NCI-H2107 treated with DMSO at 0.1 percent for 48 hours (cell line): Measurements from ENCODE around the gene SLC6A7.

Source experiments
- DNase-seq: peaks from one replicate; lab custom pipeline; 2025; ENCODE audit not compliant: unreplicated experiment; lab: John Stamatoyannopoulos, UW

SLC6A7 gene

DNA sequence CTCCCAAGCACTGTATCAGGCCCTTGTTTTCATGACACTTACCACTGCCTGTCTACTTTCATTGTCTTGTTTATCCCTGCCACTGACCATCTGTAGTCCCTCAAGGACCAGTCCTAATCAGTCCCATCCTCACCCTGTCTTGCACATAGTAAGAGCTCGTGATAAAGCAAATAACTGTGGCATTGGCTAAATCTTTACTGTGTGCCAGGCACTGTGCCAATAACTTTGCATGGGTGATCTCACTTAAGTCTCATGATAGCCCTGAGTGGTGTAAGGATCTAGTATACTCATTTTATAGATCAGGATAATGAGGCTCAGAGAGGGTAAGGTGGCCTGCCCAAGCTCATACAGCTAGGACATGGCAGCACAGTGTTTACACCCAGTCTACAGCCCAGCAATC lies 17.7 kb upstream of the SLC6A7 start:
- DNase-seq: no peak

DNA sequence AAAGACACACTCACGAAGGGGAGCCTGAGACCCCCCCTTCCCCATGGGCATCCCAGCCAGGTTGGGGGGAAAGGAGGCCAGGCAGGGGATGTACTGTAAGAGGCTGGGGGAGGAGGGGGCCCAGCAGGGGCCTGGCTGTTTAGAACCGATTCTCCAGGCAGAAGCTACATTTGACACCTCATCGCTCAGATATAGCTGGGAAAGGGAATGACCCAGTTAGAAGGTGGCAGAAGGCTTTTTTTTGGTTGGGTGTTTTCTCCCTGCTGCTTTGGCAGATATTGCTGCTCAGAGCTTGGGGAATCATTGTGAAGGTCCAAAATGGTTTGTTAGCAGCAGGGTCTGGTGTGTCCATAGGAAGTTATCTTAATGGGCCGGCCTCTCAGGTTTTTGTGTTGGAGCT lies 17.3 kb upstream of the SLC6A7 start:
- no peak for DNase-seq

DNA sequence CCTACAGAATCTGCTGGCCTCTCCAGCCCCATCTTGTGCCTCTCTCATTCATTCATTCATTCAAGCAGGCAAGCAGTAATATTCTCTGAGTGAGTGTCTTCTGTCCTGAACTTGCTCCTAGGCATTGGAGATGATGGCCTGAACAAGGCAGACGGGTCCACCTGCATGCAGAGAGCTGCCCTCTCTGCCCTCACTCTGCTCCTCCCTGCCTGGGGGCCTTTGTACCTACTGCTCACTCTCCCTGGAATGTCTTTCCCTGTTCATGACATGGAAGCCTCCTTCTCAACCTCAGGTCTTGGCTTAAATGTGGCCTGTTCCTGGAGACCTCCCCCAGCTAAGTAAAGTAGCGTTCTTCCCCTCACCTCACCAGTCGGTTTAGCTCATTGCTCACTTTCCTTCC lies 16.7 kb upstream of the SLC6A7 start:
- no peak for DNase-seq

DNA sequence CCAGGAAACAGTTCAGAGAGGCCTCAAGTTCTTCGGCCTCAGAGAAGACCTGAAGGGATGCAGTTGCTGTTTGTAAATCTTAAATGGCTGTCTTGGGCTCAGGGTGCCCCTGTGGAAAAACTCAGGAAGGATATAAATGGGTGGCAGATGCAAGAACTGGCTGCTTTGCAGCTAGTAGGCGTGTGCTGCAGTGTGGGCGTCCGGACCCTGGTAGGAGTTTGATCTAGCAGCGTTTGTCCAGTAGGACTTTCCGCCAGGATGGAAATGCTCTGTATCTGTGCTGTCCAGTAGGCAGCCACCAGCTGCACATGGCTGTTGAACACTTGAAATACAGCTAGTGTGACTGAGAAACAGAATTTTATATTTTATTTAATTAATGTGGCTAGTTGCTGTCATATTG lies 15.6 kb upstream of the SLC6A7 start:
- DNase-seq: no peak

DNA sequence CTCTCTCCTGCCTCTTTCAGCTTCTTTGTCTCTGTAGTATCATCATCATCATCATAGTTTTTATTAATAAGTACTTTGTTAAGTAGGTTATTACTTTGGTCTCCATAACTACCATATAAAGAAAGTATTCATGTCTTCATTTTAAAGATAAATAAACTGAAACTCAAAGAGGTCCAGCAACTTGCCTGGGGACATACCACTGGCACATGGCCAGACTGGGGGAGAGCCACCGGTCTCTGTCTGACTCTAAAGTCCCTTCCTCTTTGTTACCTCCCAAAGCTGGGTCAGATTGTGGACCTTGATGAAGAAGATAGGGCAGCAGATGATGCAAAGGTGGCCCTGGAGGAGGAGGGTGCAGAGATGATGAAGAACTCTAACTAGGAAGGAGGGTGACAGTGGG lies 14.8 kb upstream of the SLC6A7 start:
- DNase-seq: no peak

DNA sequence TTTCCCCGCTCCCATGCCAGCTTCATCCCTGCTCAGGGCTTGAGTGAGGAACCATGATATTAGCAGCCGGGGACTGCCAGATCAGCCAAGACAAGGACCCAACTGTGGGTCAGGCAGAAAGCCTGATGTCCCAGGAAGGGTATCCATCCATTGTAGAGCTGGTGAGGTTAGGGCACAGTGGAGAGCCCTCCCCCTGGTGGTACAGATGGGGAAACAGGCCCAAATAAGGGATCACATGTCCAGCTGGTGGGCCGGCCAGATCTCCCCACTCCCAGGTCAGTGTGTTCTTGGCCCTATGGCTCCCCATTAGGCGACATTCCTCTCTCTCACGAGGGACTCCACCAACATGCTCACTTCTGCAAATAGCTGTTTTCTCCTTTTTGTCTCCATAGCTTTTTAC lies 14.3 kb upstream of the SLC6A7 start:
- no peak for DNase-seq

DNA sequence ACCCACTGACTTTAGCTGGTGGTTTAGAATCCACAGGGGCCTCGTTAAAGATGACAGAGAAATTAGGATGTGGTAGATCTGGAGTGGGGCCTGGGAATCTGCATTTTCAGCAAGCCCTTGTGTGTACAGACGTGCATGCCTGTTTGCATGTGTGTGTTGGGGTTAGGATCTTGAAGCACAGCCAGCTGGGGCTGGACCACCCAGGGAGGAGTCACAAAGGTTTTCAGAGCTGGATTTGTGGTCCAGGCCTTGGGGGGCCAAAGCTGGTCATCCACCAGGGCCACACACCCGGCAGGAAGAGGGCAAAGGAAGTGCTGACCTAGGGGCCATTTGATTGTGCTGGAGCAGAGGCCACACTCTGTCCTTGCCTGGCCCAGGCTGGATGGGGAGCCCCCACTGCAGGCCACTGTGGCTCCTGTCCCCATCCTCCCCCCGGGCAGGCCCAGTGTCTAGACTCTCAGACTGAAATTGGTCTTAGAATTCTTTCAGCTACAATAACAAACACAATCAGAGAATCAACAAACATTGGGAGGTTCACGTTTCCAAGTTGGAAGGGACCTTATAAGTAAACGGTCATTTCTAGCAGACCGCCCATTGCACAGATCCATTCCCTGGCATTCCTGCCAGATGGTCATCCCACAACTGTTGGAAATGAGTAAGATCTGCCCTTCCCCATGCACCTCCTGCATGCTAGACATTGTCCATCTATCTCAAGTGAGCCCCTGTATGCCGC lies 13.0 kb upstream of the SLC6A7 start:
- no peak for DNase-seq

DNA sequence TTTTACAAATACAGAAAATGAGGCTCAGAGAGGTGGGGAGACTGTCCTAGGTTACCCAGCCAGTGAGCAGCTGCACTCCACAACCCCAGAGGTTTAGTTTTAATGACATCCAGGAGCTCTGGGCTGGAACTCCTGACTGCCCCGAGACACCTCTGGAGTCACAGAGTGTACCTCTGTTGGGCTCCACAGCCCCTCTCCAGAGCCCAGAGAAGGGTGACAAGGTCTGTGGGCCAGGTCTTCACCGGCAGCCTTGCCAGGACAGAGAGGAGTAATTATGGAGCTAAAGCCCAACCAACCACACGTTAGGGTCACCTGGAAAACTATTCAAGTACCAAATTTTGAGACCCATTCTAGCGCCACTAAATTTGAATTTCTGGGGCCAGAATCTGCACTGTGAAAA lies 12.1 kb upstream of the SLC6A7 start:
- DNase-seq: no peak

DNA sequence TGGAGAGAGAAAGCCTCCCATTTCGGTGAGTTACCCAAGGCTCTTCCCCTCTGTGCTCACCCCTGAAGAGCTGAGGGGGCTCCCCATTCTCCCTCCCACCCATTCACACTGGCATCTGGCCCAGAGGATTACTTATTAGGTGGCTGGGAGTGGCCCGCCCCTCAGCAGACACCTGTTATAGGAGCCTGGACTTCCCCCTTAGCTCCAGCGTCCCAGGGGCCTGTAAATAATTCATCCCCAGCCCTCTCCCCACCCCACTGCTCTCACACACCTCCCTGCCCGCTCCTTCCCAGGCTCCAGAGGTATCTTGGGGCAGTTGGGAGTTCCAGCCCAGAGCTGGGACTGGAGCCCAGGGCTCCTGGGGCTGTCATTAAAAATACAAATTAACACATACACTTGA lies 11.6 kb upstream of the SLC6A7 start:
- DNase-seq: no peak

DNA sequence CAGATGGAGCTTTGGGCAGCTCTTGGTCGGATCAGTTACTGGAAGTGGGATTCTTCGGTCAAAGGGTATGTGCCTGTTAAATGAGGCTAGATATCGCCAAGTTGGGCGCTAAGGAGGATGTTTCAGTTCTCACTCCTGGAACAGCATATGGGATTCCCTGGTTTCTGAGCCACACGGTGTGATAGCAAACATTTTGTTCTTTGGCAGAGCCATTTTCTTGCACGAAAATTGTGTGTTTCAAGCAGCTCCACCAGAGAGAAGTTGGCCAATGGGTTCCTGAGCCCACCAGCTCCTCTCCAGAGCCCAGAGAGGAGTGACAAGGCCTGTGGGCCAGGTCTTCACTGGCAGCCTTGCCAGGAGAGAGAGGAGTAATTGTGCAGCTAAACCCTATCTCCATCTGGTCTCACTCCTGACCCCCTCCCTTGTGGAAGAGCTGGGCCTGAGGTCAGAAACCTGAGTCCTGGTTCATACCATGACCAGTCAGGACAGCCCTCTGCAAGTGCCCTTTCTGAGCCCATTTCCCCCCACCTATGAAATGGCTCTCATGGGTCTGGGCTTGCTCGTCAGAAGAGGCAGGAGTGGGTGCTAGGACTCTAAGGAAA lies 10.7 kb upstream of the SLC6A7 start:
- no peak for DNase-seq

DNA sequence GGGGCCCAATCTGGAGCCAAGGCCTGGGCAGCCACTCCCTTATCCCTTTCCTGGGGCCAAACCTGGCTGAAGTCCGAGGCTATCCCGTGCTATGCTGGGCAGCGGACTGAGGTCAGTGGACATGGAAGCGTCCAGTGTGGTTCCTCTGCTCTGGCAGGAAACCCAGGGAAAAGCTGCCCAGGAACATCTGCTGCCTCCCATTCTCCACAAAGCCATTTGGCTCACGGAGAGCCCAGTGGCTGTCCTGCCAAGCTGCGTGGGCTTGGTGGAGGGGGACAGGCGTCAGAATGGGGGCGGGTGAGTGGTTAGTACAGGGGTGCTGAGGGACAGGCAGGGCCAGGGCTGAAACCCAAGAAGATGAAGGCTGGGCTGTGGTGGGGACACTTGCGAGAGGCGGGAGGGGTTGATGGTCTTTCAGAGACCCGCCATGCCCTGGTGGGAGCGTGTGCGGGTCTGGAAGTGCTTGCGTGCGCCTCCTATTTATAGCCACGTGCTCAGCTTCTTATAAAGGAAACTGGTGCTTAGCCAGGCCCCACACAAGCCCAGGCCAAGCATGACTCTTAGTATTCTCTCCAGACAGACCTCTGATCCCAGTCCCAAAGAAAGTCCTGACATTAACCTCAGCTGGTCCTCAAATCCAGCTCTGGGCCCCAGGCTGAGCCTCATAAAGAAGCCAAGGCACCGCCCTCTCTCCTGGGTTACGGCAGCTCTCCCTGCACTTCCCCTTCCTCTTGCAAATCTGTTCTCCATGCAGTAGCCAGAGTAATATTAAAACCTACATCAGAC lies 9.4 kb upstream of the SLC6A7 start:
- no peak for DNase-seq

DNA sequence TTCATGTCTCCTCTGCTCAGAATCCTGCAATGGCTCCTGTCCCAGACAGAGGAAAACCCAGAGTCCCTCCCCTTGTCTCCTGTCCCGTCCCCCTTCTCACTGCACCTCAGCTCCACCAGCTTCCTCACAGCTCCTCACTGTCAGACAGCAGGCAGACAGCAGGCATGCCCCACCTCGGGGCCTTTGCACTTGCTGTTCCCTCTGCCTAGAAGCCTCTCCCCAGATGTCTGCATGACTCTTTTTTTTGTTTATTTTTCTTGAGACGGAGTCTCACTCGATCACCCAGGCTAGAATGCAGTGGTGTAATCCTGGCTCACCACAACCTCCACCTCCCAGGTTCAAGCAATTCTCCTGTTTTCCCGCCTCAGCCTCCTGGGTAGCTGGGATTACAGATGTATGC lies 8.8 kb upstream of the SLC6A7 start:
- DNase-seq: no peak

DNA sequence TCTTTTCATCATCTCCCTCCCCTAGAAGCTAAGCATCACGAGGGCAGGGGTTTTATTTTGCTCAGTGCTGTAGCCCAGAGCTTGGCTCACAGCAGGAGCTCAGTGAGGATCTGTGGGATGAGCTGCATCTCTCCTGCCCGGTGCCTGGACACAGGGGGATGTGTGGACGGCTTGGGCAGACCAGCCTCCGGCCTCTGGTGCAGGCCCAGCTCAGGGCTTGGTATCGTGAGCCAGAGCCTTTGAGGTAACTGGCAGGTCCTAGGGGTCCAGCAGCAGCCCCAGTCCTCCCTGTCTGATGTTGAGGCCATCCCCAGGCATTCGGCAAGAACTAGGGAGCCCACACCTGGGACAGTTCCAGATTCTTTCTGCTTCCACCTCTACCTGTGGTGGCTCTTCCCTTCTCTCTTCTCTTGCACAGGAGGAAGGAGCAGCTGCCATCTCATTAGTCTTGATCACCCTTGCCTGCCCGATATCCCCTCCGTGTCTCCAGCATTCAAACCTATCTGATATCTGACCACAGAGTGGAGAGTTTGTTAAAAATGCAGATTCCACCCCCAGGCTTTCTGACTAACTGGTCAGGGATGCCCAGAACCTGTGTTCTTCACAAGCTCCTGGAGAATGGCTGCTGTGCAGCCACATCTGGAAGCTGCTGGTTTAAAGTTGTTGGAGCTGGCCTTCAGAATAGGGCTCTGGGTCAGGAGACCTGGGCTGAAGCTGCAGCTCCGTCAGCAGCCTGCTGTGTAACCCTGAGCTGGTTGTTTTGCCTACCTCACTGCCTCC lies 7.9 kb upstream of the SLC6A7 start:
- no peak for DNase-seq

DNA sequence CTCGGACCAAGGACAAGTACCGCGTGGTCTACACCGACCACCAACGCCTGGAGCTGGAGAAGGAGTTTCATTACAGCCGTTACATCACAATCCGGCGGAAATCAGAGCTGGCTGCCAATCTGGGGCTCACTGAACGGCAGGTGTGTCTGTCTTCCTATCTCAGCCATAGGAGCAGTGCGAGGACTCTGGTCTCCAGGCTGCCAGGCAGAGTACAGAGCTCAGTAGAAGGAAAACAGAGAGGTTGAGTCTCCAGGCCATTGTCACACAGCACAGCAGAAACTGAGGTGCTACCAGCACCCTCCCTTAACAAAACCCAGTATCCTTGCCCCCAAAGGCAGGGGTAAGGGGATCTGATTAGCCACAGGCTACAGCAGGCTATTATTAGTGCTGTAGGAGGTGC lies 7.1 kb upstream of the SLC6A7 start:
- no peak for DNase-seq

DNA sequence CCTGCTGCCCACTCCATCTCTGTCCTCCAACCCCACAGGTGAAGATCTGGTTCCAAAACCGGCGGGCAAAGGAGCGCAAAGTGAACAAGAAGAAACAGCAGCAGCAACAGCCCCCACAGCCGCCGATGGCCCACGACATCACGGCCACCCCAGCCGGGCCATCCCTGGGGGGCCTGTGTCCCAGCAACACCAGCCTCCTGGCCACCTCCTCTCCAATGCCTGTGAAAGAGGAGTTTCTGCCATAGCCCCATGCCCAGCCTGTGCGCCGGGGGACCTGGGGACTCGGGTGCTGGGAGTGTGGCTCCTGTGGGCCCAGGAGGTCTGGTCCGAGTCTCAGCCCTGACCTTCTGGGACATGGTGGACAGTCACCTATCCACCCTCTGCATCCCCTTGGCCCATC lies 6.4 kb upstream of the SLC6A7 start:
- no peak for DNase-seq

DNA sequence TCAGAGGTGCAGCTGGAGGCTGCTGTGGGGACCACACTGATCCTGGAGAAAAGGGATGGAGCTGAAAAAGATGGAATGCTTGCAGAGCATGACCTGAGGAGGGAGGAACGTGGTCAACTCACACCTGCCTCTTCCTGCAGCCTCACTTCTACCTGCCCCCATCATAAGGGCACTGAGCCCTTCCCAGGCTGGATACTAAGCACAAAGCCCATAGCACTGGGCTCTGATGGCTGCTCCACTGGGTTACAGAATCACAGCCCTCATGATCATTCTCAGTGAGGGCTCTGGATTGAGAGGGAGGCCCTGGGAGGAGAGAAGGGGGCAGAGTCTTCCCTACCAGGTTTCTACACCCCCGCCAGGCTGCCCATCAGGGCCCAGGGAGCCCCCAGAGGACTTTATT lies 5.9 kb upstream of the SLC6A7 start:
- no peak for DNase-seq

DNA sequence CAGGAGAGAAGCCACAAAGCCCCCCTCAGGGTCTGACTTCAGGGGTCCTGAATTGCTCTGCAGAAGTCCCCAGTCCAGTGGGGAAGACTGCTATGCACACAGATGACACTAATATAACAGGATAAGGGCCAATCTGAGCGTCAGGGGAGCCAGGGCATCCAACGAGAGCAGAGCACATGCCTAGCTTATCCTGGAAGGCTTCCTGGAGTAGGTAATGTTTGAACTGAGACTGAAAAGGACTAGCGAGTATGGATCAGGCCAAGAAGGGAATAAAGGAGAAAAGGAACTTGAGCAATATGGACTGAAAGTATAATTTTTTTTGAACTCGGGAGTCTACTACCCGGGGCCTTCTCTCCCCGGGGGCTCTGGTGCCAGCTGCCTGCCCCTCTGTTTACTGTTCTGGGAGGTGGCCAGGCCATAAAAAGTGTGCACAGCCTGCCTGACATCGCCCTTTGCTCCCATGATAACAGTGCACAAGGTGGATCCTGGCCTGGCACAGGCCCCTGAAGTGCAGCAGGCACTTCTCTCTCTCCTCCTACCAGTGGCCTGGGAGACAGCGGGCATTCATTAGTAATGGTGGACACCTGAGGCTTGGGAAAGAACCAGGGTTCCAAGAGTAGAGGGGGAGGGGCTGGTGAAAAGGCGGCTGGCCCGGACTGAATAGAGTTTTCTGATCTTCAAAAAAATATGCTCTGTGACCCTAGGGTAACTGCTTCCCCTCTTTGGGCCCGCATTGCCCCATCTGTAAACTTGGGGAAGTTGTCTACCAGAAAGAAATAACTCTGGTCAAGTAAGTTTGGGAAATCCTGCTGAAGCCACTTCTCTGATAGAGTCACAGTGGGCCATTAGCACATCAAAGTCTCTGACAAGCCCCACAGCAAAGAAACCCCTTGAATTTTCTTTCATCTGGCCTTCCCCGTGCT lies 4.6 kb upstream of the SLC6A7 start:
- DNase-seq: no peak

DNA sequence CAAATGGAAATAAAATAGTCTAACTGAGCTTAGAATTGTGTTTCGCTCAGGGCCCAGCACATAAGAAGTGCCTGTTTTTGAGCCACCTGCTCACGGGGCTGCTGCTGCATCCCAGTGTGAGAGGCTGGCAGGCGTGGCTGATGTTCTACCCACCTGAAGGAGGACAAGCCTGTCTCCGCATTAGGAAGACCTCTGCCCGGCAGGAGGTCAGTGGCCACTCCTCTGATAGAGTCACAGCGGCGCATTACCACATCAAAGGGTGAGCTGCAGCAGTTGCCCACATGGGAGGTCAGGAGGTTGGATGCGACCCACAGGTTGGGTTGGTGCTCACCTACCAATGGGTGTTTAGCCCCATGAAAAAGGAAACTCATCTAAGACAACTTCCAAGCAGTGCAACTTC lies 3.7 kb upstream of the SLC6A7 start:
- DNase-seq: no peak

DNA sequence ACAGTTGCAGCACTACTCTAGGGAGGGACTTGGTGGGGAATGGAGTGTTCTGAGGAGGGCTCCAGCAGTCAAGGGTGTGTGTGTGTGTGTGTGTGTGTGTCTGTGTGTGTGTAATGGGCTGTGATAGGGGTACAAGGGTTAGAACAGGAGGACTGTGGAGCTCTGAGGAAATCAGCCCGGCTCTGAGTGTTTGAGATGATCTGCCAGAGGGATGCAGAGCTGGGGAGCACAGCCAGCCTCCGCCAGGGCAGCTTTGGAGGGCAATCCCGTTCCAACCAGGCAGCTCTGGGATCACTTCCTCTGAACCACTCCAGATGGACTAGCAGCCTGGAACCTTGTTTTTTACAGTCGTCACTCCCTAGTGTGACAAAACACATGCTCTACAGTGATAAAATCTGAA lies 3.0 kb upstream of the SLC6A7 start:
- no peak for DNase-seq

DNA sequence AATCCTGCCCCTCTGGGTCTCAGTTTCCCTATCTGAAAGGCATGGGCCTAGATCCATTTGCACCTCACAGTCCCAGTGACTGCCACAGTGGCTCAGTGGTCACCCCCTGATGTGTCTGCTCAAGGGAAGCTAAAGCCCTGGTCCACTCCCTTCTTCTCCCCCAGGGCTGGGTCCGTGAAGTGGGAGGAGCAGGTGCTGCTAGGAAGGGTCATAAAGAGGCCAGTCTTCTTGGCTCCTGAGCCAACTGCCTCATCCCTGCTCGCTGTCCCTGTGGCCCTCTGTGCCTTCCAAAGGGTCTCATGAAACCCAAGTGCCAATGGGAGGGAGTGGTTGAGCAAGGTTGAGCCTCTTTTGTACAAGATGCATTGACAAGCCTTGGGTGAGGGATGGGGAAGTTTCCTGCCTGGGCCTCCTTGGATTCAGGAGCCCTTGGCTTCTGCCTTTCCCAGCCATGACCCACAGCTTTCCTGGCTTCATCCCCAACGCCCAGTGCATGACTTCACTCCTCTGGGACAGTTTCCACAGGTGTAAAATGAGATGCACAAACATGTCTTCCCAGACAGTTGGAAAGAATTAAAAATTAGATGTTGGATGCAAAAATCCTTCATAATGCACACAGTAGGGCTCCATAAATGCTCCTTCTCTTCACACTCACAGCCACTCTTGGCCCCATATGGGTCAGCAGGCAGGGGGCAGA lies 1.6 kb upstream of the SLC6A7 start:
- DNase-seq: no peak
